Measurements from ENCODE around the gene SEC22A. TPM values are rescaled to one million over a fixed set of nuclear protein-coding genes. Genes with fewer than 3 reads are reported as not detected.

SEC22A gene
- total and polyA plus RNA-seq, 2 of the 13 experiments (the other 11 are each of a cell fraction or from before 2014, with no cell fraction given), result 14.1 to 17.3 TPM

DNA sequence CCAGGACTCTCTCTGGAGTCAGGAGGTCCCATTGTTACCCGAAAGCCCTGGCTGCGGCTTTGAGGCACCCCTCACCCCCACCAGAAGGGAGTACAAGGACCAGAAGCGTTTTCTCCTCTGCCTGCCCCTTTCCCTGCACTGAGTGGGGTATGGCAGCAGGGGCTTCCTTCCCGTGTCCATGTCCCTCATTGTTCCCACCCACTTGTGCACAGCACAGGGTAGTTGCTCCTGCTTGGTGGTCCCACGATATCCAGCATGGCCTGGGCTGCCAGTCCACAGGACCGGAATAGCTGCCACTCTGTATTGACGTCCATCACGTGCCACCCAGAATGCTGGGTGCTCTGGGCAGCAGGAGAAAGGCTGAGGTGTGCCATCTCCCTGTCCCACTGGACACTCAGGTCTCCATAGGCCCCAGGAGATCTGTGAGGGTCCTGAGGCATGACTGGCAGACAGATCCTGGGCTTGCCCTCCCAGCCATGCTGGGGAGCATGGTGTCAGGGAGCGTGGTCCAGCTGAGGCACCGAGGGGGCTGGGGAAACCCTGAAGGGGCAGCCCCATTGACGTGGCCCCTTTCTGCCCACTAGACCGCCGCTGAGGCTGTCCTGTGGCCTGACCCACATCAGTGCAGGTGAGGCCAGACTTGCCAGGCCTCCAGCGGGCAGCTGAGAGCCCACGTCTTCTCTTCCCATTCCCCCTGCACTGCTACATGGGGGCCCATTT, 45.3 kb upstream of the SEC22A start:
- Histone ChIP-seq H3K4me1 (ENCODE audit: insufficient read depth, low read length) (peaks cover 26% of the 10 kb centered on the region), H3K36me3 (replicated peaks in 1 of 2; ENCODE audit: control insufficient read depth in 1 of 2, insufficient read depth in 2 of 2, low read length in 2 of 2) (peaks cover 25 to 68% of the 10 kb centered on the region in 2 experiments), H3K4me3 (replicated peaks in 1 of 3; ENCODE audit: insufficient read depth in 1 of 3, low read depth in 2 of 3, low read length in 3 of 3) (no peak overlapping the region), H3K9ac (ENCODE audit: insufficient read depth, low read depth, low read length) (no peak overlapping the region), H3K27me3 (ENCODE audit: control insufficient read depth in 1 of 2, insufficient read depth in 2 of 2, low read length in 2 of 2) (no peaks in the 10 kb centered on the region), H3K27ac (ENCODE audit: extremely low read length, insufficient read depth, low read length) (no peak overlapping the region), H4K20me1 (ENCODE audit: insufficient read depth, low read length) (peaks cover 7% of the 10 kb centered on the region; the same call in 1 of the 2 replicates), H2AFZ (ENCODE audit: low read length) (no peak overlapping the region), H3K4me2 (ENCODE audit: low read depth, low read length) (no peak overlapping the region), H3K9me3 (ENCODE audit: low read length) (no peaks in the 10 kb centered on the region), H3K79me2 (ENCODE audit: insufficient read depth, low read length) (no peaks in the 10 kb centered on the region)
- POLR2A ChIA-PET, result interaction anchor here (1.8 kb wide), 1 partner anchor 88 kb away, joined by 6 read pairs; no protein-coding TSS in a partner anchor
- BruUV-seq (replicated peaks), result no TSS peak
- CTCF ChIA-PET (ENCODE audit: low intra/inter-chr PET ratio, low total read pairs), result no interaction called here
- DNase-seq (ENCODE audit: low spot score), result no peak
- in situ Hi-C loops (cut with HindIII; ENCODE audit: extremely low pct_ligation_motif_present, low pct_unique_long_range_greater_than_20kb) (no loop called here), intact Hi-C loops (cut with micrococcal nuclease; ENCODE audit: unreplicated experiment) (no loop called here)
- peak; percentile 11 for ATAC-seq
- no peak for FAIRE-seq
- peak; percentile 32 for TF ChIP-seq AGO2 (optimal IDR thresholded peaks at IDR 0.05; ENCODE audit: low read depth, low read length)
- TF ChIP-seq, protein P1, sequence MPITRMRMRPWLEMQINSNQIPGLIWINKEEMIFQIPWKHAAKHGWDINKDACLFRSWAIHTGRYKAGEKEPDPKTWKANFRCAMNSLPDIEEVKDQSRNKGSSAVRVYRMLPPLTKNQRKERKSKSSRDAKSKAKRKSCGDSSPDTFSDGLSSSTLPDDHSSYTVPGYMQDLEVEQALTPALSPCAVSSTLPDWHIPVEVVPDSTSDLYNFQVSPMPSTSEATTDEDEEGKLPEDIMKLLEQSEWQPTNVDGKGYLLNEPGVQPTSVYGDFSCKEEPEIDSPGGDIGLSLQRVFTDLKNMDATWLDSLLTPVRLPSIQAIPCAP (CRISPR knock-in tag; IDR thresholded peaks at IDR 0.05; ENCODE audit: low read depth), result no peak
- 90% methylated on average over 6 of the region's 15 CpGs for WGBS (ENCODE audit: low lambda C conversion rate)

DNA sequence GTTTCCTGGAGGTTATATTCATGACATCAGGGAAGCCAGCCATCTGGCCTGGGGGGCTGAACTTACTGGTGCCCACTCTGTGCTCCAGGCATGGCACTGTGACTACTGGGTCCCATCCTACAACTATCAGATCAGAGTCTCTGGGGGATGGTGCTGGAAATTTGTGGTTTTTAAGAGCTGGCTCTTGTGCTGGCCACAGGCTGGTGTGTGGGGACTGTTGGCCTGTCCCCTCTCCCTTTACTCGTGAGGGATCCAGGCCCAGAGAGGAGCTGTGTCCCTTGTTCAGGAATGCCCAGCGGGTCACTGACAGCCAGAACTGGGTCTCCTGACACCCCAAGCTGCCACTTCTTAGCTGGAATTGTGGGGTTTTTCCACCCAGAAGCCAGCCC, 44.5 kb upstream of the SEC22A start:
- Histone ChIP-seq H3K4me3 (replicated peaks in 1 of 3; ENCODE audit: insufficient read depth in 1 of 3, low read depth in 2 of 3, low read length in 3 of 3) (no peak overlapping the region), H3K27ac (ENCODE audit: extremely low read length, insufficient read depth, low read length) (peak overlapping the region; percentile 48), H3K4me2 (ENCODE audit: low read depth, low read length) (no peak overlapping the region), H3K9ac (ENCODE audit: insufficient read depth, low read depth, low read length) (no peak overlapping the region; the same call in 1 of the 2 replicates), H3K9me3 (ENCODE audit: low read length) (no peaks in the 10 kb centered on the region), H3K4me1 (ENCODE audit: insufficient read depth, low read length) (peaks cover 26% of the 10 kb centered on the region), H3K27me3 (ENCODE audit: control insufficient read depth in 1 of 2, insufficient read depth in 2 of 2, low read length in 2 of 2) (no peaks in the 10 kb centered on the region), H3K79me2 (ENCODE audit: insufficient read depth, low read length) (no peaks in the 10 kb centered on the region), H2AFZ (ENCODE audit: low read length) (no peak overlapping the region), H3K36me3 (replicated peaks in 1 of 2; ENCODE audit: control insufficient read depth in 1 of 2, insufficient read depth in 2 of 2, low read length in 2 of 2) (peaks cover 26 to 71% of the 10 kb centered on the region in 2 experiments), H4K20me1 (ENCODE audit: insufficient read depth, low read length) (peaks cover 7% of the 10 kb centered on the region; the same call in 1 of the 2 replicates)
- WGBS (ENCODE audit: low lambda C conversion rate), result 86% methylated on average over 1 of the region's 2 CpGs
- ATAC-seq (peak; percentile 41), DNase-seq (ENCODE audit: low spot score) (no peak), FAIRE-seq (no peak)
- POLR2A ChIA-PET, result interaction anchor here (1.4 to 2.2 kb wide), 3 partner anchors 14 to 89 kb away, joined by 3 to 15 read pairs (median 6); partner anchors contain the start of gene SEC22A
- CTCF ChIA-PET (ENCODE audit: low intra/inter-chr PET ratio, low total read pairs), result no interaction called here
- intact Hi-C loops (cut with micrococcal nuclease; ENCODE audit: unreplicated experiment) (no loop called here), in situ Hi-C loops (cut with HindIII; ENCODE audit: extremely low pct_ligation_motif_present, low pct_unique_long_range_greater_than_20kb) (no loop called here)
- BruUV-seq (replicated peaks), result no TSS peak
- TF ChIP-seq ZNF883 (CRISPR knock-in tag; IDR thresholded peaks at IDR 0.05; ENCODE audit: not compliant biosample characterization), result no peak
- no peak for TF ChIP-seq ARID2 (CRISPR knock-in tag; IDR thresholded peaks at IDR 0.05; ENCODE audit: borderline replicate concordance)
- no peak for TF ChIP-seq ATF7 (IDR thresholded peaks at IDR 0.05)
- no peak for TF ChIP-seq ATF7 (CRISPR knock-in tag; IDR thresholded peaks at IDR 0.05)
- TF ChIP-seq SP2 (CRISPR knock-in tag; IDR thresholded peaks at IDR 0.05), result no peak
- TF ChIP-seq RBFOX2 (IDR thresholded peaks at IDR 0.05; ENCODE audit: low read depth, low read length), result no peak
- 0 out of 2 replicates have a peak, but pooled peaks have one; percentile 29 for TF ChIP-seq PHF20 (CRISPR knock-in tag; IDR thresholded peaks at IDR 0.05)
- TF ChIP-seq ZSCAN29 (CRISPR knock-in tag; conservative IDR thresholded peaks at IDR 0.05), result no peak
- TF ChIP-seq, protein P2, sequence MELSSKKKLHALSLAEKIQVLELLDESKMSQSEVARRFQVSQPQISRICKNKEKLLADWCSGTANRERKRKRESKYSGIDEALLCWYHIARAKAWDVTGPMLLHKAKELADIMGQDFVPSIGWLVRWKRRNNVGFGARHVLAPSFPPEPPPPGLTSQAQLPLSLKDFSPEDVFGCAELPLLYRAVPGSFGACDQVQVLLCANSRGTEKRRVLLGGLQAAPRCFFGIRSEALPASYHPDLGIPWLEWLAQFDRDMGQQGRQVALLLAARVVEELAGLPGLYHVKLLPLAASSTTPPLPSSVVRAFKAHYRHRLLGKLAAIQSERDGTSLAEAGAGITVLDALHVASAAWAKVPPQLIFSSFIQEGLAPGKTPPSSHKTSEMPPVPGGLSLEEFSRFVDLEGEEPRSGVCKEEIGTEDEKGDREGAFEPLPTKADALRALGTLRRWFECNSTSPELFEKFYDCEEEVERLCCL (CRISPR knock-in tag; IDR thresholded peaks at IDR 0.05; ENCODE audit: borderline replicate concordance), result no peak
- 0 out of 2 replicates have a peak, but pooled peaks have one; percentile 43 for TF ChIP-seq ZNF558 (CRISPR knock-in tag; IDR thresholded peaks at IDR 0.05; ENCODE audit: borderline replicate concordance)
- no peak for TF ChIP-seq ZNF225 (CRISPR knock-in tag; IDR thresholded peaks at IDR 0.05)
